Retinal pigment epithelial cell (primary cell): Measurements from ENCODE around the gene NFS1.
"Not testable (repeated sequence)": the region's sequence is repeated elsewhere in the genome, so short reads cannot be mapped to it uniquely, and the experiment has no call there.

Experiments
- DNase-seq: peaks from one replicate; pipeline ENCODE4 v3.0.0-alpha.2; 2010; ENCODE audit warnings: low read depth
- H3K4me3 ChIP-seq: 2 replicates; pipeline ENCODE4 v1.5.1; 2011; ENCODE audit warnings: mild to moderate bottlenecking, low read length, control low read depth, moderate library complexity
- CTCF ChIP-seq: conservative IDR thresholded peaks from 2 replicates; pipeline ENCODE4 v1.5.1; 2011; ENCODE audit warnings: low read depth, low read length, control low read depth, inconsistent platforms

The NFS1 gene

GRCh38 chr20:35699127-35699956, at the start of gene NFS1, which contains the start of gene ROMO1:
Gene NFS1 (minus strand): TSS chr20:35699352. CDS start chr20:35699288, 64 bp downstream.
Gene ROMO1 (plus strand): TSS chr20:35699405. CDS start chr20:35699633, 228 bp downstream.
- peak; percentile 35 for DNase-seq
- TF ChIP-seq CTCF = peak; percentile 1
- peak within 1 kb of the TSS; percentile 94 for H3K4me3 ChIP-seq

- not testable (repeated sequence) for H3K4me3 ChIP-seq, DNase-seq
Observed at GRCh38 chr20:35744492-35744841, 45.3 kb upstream of the NFS1 start.

GRCh38 chr20:35743693-35744491, 44.7 kb upstream of the NFS1 start:
- no peak for DNase-seq
- no peak for TF ChIP-seq CTCF
- H3K4me3 ChIP-seq = no peak overlapping the region

GRCh38 chr20:35742741-35743523, 43.8 kb upstream of the NFS1 start:
- TF ChIP-seq CTCF = no peak
- peak overlapping the region; percentile 59 for H3K4me3 ChIP-seq
- DNase-seq = peak; percentile 31

GRCh38 chr20:35741892-35742740, 43.0 kb upstream of the NFS1 start, which contains the start of gene RBM39:
Gene RBM39 (minus strand): TSS chr20:35742260. CDS start chr20:35740874, 1,386 bp downstream.
- DNase-seq = peak; percentile 100
- peak within 1 kb of the TSS; percentile 84 for H3K4me3 ChIP-seq
- TF ChIP-seq CTCF = peak; percentile 42

- DNase-seq = no peak
- TF ChIP-seq CTCF = peak; percentile 24
- H3K4me3 ChIP-seq = peak overlapping the region; percentile 84
Observed at GRCh38 chr20:35739294-35740163, 40.4 kb upstream of the NFS1 start.
